Erythroblast (primary cell): ENCODE measurements around the gene SSTR3.

Experiments
- DNase-seq, 2 experiments: peaks; one replicate each; lab custom pipeline; 2025; lab: John Stamatoyannopoulos, UW
- GATA1 ChIP-seq: IDR thresholded peaks from 2 replicates; pipeline ENCODE4 v1.6.1; 2011; ENCODE audit warnings: low read depth, mild to moderate bottlenecking, control low read depth, low read length, moderate library complexity
- POLR2A ChIP-seq: IDR thresholded peaks from 2 replicates; pipeline ENCODE4 v1.6.1; 2011; ENCODE audit warnings: mild to moderate bottlenecking, low read length

Gene SSTR3

GRCh38 chr22:37249986-37250385, 37.7 kb upstream of the SSTR3 start:
- TF ChIP-seq POLR2A, result no peak
- no peak for TF ChIP-seq GATA1
- DNase-seq, result no peak

- DNase-seq, result no peak
- TF ChIP-seq GATA1, result no peak
These were observed 36.0 kb upstream of the SSTR3 start for GRCh38 chr22:37248251-37248650.

- DNase-seq, result no peak
- TF ChIP-seq GATA1 (no peak), POLR2A (no peak)
These were observed 33.5 kb upstream of the SSTR3 start for GRCh38 chr22:37245740-37246139.

- no peak for DNase-seq
- TF ChIP-seq GATA1 (no peak), POLR2A (no peak)
These were observed 32.8 kb upstream of the SSTR3 start for GRCh38 chr22:37244922-37245722.

GRCh38 chr22:37244114-37244921, 32.0 kb upstream of the SSTR3 start, which contains the start of gene RAC2:
TSS of gene RAC2 (minus strand) at chr22:37244269. CDS start at chr22:37244148, 121 bp downstream.
- TF ChIP-seq POLR2A (peak; percentile 89), GATA1 (no peak)
- peak; percentile 88 to 89 for DNase-seq

- peak; percentile 42 to 44 for DNase-seq
- TF ChIP-seq POLR2A, result no peak
- no peak for TF ChIP-seq GATA1
These were observed 31.3 kb upstream of the SSTR3 start for GRCh38 chr22:37243402-37244113.

- peak; percentile 96 to 98 for DNase-seq
- TF ChIP-seq POLR2A (peak; percentile 92), GATA1 (peak; percentile 91)
These were observed 30.2 kb upstream of the SSTR3 start for GRCh38 chr22:37242395-37242918.

- peak; percentile 55 to 69 for DNase-seq
- TF ChIP-seq GATA1 (no peak), POLR2A (no peak)
These were observed 29.3 kb upstream of the SSTR3 start for GRCh38 chr22:37241351-37242142.

GRCh38 chr22:37240941-37241320, 28.7 kb upstream of the SSTR3 start:
- TF ChIP-seq GATA1 (no peak), POLR2A (no peak)
- no peak for DNase-seq

- DNase-seq, result no peak
These were observed 28.1 kb upstream of the SSTR3 start for GRCh38 chr22:37240240-37240940.

GRCh38 chr22:37239336-37240239, 27.3 kb upstream of the SSTR3 start:
- DNase-seq, result no peak
- peak; percentile 32 for TF ChIP-seq POLR2A
- TF ChIP-seq GATA1, result no peak

More at GRCh38 chr22:37240240-37240940, 28.1 kb upstream of the SSTR3 start:
- TF ChIP-seq POLR2A, result peak; percentile 6
- TF ChIP-seq GATA1, result no peak
